ENCODE data around the gene INPP5F. TPM values are rescaled to one million over a fixed set of nuclear protein-coding genes. Genes with fewer than 3 reads are reported as not detected.
A peak's percentile ranks its signal among the peaks of the same experiment; 100 is the strongest.

The INPP5F gene
- 23.3 TPM for total RNA-seq

- peak; percentile 96 for DNase-seq
Measured at GRCh38 chr10:119725828-119726675, at the start of gene INPP5F. Gene INPP5F (plus strand): TSS chr10:119726050. CDS start chr10:119726263, 213 bp downstream.

- no peak for DNase-seq
Measured at GRCh38 chr10:119677126-119677525, 48.7 kb upstream of the INPP5F start.

- no peak for DNase-seq
Measured at GRCh38 chr10:119677904-119678755, 47.7 kb upstream of the INPP5F start.

- DNase-seq = no peak
Measured at GRCh38 chr10:119679480-119679829, 46.4 kb upstream of the INPP5F start.

GRCh38 chr10:119680050-119680449 lies 45.8 kb upstream of the INPP5F start:
- no peak for DNase-seq

GRCh38 chr10:119680650-119681081 lies 45.2 kb upstream of the INPP5F start:
- peak; percentile 13 for DNase-seq

GRCh38 chr10:119686465-119687191 lies 39.2 kb upstream of the INPP5F start:
- peak; percentile 47 for DNase-seq

- no peak for DNase-seq
Measured at GRCh38 chr10:119687192-119688032, 38.4 kb upstream of the INPP5F start.

GRCh38 chr10:119688033-119688508 lies 37.8 kb upstream of the INPP5F start:
- DNase-seq = no peak

- no peak for DNase-seq
Measured at GRCh38 chr10:119689016-119689580, 36.8 kb upstream of the INPP5F start.

- DNase-seq = no peak
Measured at GRCh38 chr10:119691726-119692125, 34.1 kb upstream of the INPP5F start.

- DNase-seq = peak; percentile 17
Measured at GRCh38 chr10:119693262-119693957, 32.4 kb upstream of the INPP5F start.

- no peak for DNase-seq
Measured at GRCh38 chr10:119694608-119695007, 31.2 kb upstream of the INPP5F start.

GRCh38 chr10:119700321-119700954 lies 25.4 kb upstream of the INPP5F start:
- no peak for DNase-seq

- no peak for DNase-seq
Measured at GRCh38 chr10:119701861-119702260, 24.0 kb upstream of the INPP5F start.

- DNase-seq = no peak
Measured at GRCh38 chr10:119702583-119702982, 23.3 kb upstream of the INPP5F start.

GRCh38 chr10:119703903-119704508 lies 21.8 kb upstream of the INPP5F start:
- no peak for DNase-seq

- DNase-seq = no peak
Measured at GRCh38 chr10:119705434-119705831, 20.4 kb upstream of the INPP5F start.

- DNase-seq = no peak
Measured at GRCh38 chr10:119706521-119707278, 19.1 kb upstream of the INPP5F start.

Data from skin of body (tissue), 2 donors.